Measurements from ENCODE around the gene NLK.

Gene NLK

GRCh38 chr17:28225867-28226266 is 183.4 kb downstream of the NLK start:
- TF ChIP-seq, protein P1, sequence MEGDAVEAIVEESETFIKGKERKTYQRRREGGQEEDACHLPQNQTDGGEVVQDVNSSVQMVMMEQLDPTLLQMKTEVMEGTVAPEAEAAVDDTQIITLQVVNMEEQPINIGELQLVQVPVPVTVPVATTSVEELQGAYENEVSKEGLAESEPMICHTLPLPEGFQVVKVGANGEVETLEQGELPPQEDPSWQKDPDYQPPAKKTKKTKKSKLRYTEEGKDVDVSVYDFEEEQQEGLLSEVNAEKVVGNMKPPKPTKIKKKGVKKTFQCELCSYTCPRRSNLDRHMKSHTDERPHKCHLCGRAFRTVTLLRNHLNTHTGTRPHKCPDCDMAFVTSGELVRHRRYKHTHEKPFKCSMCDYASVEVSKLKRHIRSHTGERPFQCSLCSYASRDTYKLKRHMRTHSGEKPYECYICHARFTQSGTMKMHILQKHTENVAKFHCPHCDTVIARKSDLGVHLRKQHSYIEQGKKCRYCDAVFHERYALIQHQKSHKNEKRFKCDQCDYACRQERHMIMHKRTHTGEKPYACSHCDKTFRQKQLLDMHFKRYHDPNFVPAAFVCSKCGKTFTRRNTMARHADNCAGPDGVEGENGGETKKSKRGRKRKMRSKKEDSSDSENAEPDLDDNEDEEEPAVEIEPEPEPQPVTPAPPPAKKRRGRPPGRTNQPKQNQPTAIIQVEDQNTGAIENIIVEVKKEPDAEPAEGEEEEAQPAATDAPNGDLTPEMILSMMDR (IDR thresholded peaks at IDR 0.05) = no peak

DNA sequence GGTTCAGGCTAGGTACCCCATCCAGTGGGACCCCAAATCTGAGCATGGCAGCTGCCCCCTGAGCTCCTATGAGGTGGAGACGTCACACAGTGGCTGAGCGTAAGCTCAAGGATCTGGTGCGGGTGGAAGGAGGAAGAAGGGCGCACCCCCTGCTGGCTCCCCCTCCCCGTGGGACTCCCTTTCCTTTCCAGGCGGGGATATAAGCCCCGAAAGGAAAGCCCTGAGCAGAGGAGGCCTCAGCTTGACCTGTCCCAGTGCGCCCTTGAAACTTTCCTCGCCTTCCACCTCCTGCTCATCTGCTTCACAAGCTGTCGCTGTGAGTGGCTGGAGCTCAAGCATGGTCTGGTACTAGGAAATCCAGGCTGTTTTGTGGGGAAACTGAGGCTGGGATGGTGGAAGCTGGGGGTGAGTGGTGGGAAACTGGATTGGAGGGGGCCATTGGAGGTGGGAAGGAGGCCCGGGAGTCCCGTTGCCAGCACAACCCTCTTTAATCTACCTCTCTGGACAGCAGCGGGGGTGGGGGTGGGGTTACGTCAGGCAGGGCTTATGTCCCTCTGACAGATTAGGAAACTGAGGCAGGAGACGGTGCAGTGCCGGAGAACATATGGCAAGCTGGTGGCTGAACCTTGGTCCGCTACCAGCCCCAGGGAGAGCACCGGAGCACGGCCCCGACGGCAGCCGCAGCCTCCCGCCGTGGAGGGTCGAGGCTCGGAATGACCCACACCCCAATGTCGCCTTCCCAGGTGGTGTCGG is 184.3 kb downstream of the NLK start:
- TF ChIP-seq, protein P1 (IDR thresholded peaks at IDR 0.05) = no peak

DNA sequence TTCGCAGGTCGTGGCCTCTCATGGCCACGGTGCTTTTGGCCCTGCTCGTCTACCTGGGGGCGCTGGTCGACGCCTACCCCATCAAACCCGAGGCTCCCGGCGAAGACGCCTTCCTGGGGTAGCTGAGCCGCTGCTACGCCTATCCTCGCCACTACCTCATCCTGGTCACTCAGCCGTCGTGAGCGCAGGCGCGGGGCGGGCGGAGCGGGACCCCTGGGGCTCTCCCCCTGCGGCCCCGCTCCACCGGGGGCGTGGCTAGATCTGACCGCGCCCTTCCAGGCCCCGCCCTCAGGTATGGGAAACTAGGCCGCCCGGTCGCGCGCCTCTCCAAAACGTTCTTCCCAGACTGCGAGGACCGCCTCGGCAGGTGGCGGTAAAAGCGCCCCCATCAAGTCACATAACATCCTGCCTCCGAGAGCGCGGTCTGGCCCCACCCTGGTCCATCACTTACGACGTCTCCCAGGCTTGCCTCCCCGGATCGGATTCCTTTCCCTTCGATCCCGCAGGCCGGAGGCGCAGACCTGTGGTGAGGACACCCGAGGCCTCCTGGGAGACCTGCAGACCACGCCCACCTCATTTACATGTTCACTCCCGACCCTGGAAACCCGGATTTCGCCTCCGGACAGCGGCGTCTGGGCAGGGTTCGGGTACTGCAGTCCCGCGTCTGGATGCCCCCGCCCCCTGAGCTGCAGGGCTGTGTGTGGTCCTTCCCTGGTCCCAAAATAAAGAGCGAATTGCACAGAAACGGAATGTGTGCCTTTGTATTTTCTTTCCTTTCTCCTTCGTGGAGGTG is 185.0 kb downstream of the NLK start:
- TF ChIP-seq, protein P1 (IDR thresholded peaks at IDR 0.05) = no peak

GRCh38 chr17:28228109-28228840 is 185.8 kb downstream of the NLK start:
- TF ChIP-seq, protein P1 (IDR thresholded peaks at IDR 0.05) = no peak

DNA sequence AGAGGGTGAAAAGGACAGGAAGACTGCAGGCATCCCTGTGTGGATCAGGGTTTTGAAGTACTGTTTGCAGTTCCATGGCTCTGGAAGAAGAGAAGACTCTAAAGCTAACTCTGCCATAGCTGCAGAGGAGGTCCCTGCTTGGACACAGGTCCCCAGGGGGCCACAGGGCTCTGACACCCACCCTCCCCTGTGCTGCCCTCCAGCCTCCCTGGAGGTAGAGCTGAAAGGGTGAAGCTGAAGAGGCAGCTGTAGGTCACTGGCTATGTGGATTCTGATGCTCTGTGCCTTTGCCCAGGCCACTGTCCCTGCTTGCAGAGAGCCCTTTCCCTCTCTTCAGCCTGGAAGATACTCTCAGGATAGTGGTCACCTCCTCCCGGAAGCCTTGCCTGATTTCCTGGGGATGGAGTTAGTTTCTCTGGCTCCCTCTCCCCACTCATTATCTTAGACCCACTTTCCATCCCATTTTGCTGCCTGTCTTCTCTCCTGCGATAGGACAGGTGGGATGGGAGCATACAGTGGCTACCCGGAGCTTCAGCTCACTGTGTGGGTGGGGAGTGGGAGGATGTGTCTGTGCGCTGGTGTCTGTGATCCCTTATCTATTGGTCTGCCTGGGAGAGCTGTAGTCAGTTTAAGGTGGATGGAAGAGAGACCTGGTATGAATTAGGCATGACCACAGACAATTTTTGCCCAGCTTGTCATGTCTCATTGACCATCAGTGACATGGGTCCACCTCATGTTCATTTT is 186.7 kb downstream of the NLK start:
- TF ChIP-seq, protein P1 (IDR thresholded peaks at IDR 0.05) = no peak

DNA sequence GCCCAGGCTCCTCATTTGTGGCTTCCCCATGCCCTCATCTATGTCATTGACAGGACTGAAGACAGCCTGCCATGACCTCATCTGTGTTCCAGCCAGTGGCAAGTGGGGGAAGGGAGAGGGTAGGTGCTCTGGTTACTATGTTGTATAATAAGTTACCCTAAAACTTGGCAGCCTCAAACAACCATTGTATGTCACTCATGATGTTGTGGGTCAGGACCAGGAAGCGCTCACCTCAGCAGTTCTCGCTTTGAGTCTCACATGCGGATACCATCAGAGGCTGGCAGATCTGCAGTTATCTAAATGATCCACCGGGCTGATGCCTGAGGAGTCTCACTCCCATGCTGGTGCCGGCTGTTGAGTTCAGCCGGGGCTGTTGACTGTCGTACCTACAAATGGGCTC is 187.5 kb downstream of the NLK start:
- TF ChIP-seq, protein P1 (IDR thresholded peaks at IDR 0.05) = no peak
